ENCODE results near the gene UBE2J1.

DNA sequence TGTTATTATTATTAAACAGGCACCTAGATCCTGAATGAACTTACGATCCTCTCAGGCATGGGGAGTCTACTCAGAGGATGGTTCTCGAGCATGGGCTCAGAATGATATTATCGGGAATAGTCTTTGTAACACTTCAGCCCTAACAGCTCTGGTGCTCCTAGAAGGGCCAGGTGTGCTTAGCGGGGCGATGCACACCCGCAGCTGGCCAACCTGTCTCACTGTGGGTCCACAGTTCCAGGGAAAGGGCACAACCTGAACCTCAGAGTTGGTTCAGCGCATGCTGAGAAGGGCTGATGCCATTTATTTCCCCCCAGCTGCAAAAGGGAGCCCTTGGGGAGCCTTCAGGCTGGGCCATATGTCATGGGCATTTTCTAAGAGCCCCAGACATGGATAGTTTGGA, 33.3 kb upstream of the UBE2J1 start:
- TF ChIP-seq CTCF (IDR thresholded peaks at IDR 0.05; ENCODE audit: extremely low read depth in 1 of 2, insufficient read depth in 1 of 2, low read depth in 1 of 2, low read length in 2 of 2) (no peak), POLR2A (IDR thresholded peaks at IDR 0.05; ENCODE audit: low read depth, low read length) (no peak), EZH2 (IDR thresholded peaks at IDR 0.05; ENCODE audit: borderline replicate concordance, low read depth, low read length, severe bottlenecking) (no peak), GATA2 (IDR thresholded peaks at IDR 0.05; ENCODE audit: insufficient read depth, insufficient read length, low read depth, low read length) (no peak), POLR2AphosphoS5 (IDR thresholded peaks at IDR 0.05; ENCODE audit: insufficient read depth, low read depth, low read length) (no peak), MAX (IDR thresholded peaks at IDR 0.05; ENCODE audit: insufficient read depth, insufficient read length) (no peak), JUN (IDR thresholded peaks at IDR 0.05; ENCODE audit: borderline replicate concordance, insufficient read depth, insufficient read length, low read depth) (no peak), MYC (IDR thresholded peaks at IDR 0.05; ENCODE audit: low read depth, low read length) (no peak), FOS (IDR thresholded peaks at IDR 0.05; ENCODE audit: borderline replicate concordance, insufficient read depth, low read length) (no peak)

All from endothelial cell of umbilical vein (primary cell).